HepG2 (cell line): ENCODE measurements around the gene TMEM95. TPM values are rescaled to one million over a fixed set of nuclear protein-coding genes. Genes with fewer than 3 reads are reported as not detected.

Experiments used
- ATM ChIP-seq: fragments of 450-650 bp; IDR thresholded peaks from 2 replicates; pipeline ENCODE4 v1.7.1; 2017; ENCODE audit warnings: mild to moderate bottlenecking, borderline replicate concordance
- CHD2 ChIP-seq: IDR thresholded peaks from 2 replicates; pipeline ENCODE4 v1.6.1; 2011; ENCODE audit warnings: low read depth, low read length, improper control_type of control experiment
- DPF2 ChIP-seq: sonication (generic); formaldehyde crosslinking; IDR thresholded peaks from 2 replicates; pipeline ENCODE4 v1.4.0; 2020; ENCODE audit warnings: mild to moderate bottlenecking, low read depth, missing genetic modification reagents, borderline replicate concordance
- ISL2 ChIP-seq: sonication (generic); formaldehyde crosslinking; IDR thresholded peaks from 2 replicates; pipeline ENCODE4 v1.5.0; 2020; ENCODE audit warnings: missing genetic modification reagents
- JUNB ChIP-seq: sonication (generic); formaldehyde crosslinking; IDR thresholded peaks from 2 replicates; pipeline ENCODE4 v1.8.0; 2022; ENCODE audit warnings: missing genetic modification reagents, mild to moderate bottlenecking, borderline replicate concordance
- MED13 ChIP-seq: sonication (generic); formaldehyde crosslinking; IDR thresholded peaks from 2 replicates; pipeline ENCODE4 v1.5.0; 2020; ENCODE audit warnings: missing genetic modification reagents
- MTA1 ChIP-seq: sonication (generic); formaldehyde crosslinking; IDR thresholded peaks from 2 replicates; pipeline ENCODE4 v1.4.0; 2020; ENCODE audit warnings: missing genetic modification reagents, mild to moderate bottlenecking, borderline replicate concordance
- NFIB ChIP-seq: sonication (generic); formaldehyde crosslinking; IDR thresholded peaks from 2 replicates; pipeline ENCODE4 v1.9.0; 2021; ENCODE audit warnings: missing genetic modification reagents, mild to moderate bottlenecking, borderline replicate concordance
- NRL ChIP-seq: sonication (generic); formaldehyde crosslinking; IDR thresholded peaks from 2 replicates; pipeline ENCODE4 v1.5.0; 2020; ENCODE audit warnings: missing genetic modification reagents, mild to moderate bottlenecking, moderate library complexity, borderline replicate concordance
- SNAPC2 ChIP-seq: sonication (generic); formaldehyde crosslinking; IDR thresholded peaks from 2 replicates; pipeline ENCODE4 v1.8.1; 2022; ENCODE audit warnings: mild to moderate bottlenecking, missing genetic modification reagents
- TEAD3 ChIP-seq: optimal IDR thresholded peaks from 2 replicates; pipeline ENCODE3; 2016; ENCODE audit warnings: borderline replicate concordance
- ZNF260 ChIP-seq: sonication (generic); formaldehyde crosslinking; IDR thresholded peaks from 2 replicates; pipeline ENCODE4 v1.4.0; 2020; ENCODE audit warnings: missing genetic modification reagents, low read depth, mild to moderate bottlenecking, borderline replicate concordance
- ZNF484 ChIP-seq: sonication (generic); formaldehyde crosslinking; IDR thresholded peaks from 2 replicates; pipeline ENCODE4 v1.5.1; 2020; ENCODE audit warnings: mild to moderate bottlenecking, low read depth, missing genetic modification reagents, borderline replicate concordance
- polyA plus RNA-seq, 8 experiments: library from polyadenylated mRNA; depleted of rRNA in 3 of 8; stranded (reverse) in 7 of 8; unstranded in 1 of 8; fragments of >200 nt; fragmentation: Illumina TruSeq in 4 of 8; extraction: Trizol in 4 of 8; gene quantifications; 2 replicates each; pipeline versions ENCODE4 v1.2.1 to v1.2.3, GENCODE V29; 2011 to 2016; ENCODE audit warnings: low read depth in 4 of 8, missing spikeins in 1 of 8, mixed read lengths in 1 of 8; ENCODE audit not compliant: insufficient read depth in 1 of 8
- total RNA-seq, 5 experiments: library from RNA; depleted of rRNA; stranded (reverse); fragments of >200 nt; fragmentation: Illumina TruSeq; extraction: Trizol; gene quantifications; 2 replicates each; pipeline ENCODE4 v1.2.3, GENCODE V29; 2016; ENCODE audit warnings: low read depth in 1 of 5
- TF ChIP-seq, protein P1 (sequence below): sonication (generic); formaldehyde crosslinking; IDR thresholded peaks from 2 replicates; pipeline ENCODE4 v1.4.0; 2020; ENCODE audit warnings: low read depth, missing genetic modification reagents
- TF ChIP-seq, protein P2 (sequence below): fragments of 450-650 bp; IDR thresholded peaks from 2 replicates; pipeline ENCODE4 v1.6.1; 2016
- TF ChIP-seq, protein P3 (sequence below): sonication (generic); formaldehyde crosslinking; conservative IDR thresholded peaks from 2 replicates; pipeline ENCODE4 v1.8.1; 2023; ENCODE audit warnings: missing genetic modification reagents
- TF ChIP-seq, protein P4 (sequence below): IDR thresholded peaks from 2 replicates; pipeline ENCODE4 v1.6.1; 2016; ENCODE audit warnings: missing compliant biosample characterization, missing genetic modification reagents, borderline replicate concordance

Gene TMEM95
- total and polyA plus RNA-seq, 2 of the 13 experiments (the other 11 are each of a cell fraction or from before 2014, with no cell fraction given), result not detected

DNA sequence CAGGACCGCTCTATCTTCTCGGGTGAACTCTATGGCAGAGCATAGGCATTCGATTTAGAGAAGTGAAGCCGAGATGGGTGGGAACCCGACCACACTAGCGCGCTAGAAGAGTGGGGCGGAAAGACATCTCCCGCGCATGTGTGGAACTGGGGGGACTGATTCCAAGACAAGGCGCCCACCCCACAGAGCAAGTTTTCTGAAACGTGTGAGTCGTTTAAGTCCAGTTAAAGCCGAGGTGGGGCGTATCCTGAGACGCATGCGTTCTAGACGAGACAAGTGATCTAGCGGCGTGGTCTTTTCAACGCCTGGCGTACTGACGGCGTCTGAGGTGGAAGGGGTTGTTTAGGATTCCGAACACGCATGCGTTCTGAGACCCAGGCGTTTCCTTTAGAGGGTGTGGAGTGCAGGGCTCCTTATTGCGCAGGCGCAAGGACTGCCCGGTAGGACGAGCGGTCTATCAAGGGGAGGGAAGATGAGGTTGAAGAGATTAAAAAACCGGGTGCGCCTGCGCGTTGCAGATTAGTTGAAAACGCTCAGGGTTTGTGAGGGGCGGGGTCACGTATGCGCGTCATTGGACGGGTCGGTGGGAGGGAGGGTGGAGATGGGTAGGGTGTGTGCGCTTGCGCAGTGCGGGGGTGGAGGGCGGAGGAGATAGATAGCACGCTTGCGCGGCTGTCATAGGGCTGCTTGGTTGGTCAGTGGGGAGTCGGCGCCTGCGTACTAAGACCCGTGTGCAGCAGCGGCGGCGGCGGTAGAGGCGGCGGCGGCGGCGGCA lies 47.9 kb upstream of the TMEM95 start, which contains the start of gene EIF5A (continued):
- TF ChIP-seq, protein P1, sequence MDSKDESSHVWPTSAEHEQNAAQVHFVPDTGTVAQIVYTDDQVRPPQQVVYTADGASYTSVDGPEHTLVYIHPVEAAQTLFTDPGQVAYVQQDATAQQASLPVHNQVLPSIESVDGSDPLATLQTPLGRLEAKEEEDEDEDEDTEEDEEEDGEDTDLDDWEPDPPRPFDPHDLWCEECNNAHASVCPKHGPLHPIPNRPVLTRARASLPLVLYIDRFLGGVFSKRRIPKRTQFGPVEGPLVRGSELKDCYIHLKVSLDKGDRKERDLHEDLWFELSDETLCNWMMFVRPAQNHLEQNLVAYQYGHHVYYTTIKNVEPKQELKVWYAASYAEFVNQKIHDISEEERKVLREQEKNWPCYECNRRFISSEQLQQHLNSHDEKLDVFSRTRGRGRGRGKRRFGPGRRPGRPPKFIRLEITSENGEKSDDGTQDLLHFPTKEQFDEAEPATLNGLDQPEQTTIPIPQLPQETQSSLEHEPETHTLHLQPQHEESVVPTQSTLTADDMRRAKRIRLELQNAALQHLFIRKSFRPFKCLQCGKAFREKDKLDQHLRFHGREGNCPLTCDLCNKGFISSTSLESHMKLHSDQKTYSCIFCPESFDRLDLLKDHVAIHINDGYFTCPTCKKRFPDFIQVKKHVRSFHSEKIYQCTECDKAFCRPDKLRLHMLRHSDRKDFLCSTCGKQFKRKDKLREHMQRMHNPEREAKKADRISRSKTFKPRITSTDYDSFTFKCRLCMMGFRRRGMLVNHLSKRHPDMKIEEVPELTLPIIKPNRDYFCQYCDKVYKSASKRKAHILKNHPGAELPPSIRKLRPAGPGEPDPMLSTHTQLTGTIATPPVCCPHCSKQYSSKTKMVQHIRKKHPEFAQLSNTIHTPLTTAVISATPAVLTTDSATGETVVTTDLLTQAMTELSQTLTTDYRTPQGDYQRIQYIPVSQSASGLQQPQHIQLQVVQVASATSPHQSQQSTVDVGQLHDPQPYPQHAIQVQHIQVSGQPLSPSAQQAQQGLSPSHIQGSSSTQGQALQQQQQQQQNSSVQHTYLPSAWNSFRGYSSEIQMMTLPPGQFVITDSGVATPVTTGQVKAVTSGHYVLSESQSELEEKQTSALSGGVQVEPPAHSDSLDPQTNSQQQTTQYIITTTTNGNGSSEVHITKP (CRISPR knock-in tag), result peak; percentile 48; the same call in 1 of the 2 replicates
- TF ChIP-seq, protein P2, sequence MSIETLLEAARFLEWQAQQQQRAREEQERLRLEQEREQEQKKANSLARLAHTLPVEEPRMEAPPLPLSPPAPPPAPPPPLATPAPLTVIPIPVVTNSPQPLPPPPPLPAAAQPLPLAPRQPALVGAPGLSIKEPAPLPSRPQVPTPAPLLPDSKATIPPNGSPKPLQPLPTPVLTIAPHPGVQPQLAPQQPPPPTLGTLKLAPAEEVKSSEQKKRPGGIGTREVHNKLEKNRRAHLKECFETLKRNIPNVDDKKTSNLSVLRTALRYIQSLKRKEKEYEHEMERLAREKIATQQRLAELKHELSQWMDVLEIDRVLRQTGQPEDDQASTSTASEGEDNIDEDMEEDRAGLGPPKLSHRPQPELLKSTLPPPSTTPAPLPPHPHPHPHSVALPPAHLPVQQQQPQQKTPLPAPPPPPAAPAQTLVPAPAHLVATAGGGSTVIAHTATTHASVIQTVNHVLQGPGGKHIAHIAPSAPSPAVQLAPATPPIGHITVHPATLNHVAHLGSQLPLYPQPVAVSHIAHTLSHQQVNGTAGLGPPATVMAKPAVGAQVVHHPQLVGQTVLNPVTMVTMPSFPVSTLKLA, result peak; percentile 75
- TF ChIP-seq MTA1 (CRISPR knock-in tag), result peak; percentile 61; the same call in 1 of the 2 replicates
- no peak for TF ChIP-seq JUNB (CRISPR knock-in tag)
- TF ChIP-seq ISL2 (CRISPR knock-in tag), result no peak
- no peak for TF ChIP-seq NFIB (CRISPR knock-in tag)
- TF ChIP-seq, protein P3, sequence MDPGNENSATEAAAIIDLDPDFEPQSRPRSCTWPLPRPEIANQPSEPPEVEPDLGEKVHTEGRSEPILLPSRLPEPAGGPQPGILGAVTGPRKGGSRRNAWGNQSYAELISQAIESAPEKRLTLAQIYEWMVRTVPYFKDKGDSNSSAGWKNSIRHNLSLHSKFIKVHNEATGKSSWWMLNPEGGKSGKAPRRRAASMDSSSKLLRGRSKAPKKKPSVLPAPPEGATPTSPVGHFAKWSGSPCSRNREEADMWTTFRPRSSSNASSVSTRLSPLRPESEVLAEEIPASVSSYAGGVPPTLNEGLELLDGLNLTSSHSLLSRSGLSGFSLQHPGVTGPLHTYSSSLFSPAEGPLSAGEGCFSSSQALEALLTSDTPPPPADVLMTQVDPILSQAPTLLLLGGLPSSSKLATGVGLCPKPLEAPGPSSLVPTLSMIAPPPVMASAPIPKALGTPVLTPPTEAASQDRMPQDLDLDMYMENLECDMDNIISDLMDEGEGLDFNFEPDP (CRISPR knock-in tag), result no peak
- TF ChIP-seq MED13 (CRISPR knock-in tag), result no peak
- no peak for TF ChIP-seq NRL (CRISPR knock-in tag)
- TF ChIP-seq TEAD3 (CRISPR knock-in tag), result peak; percentile 4
- TF ChIP-seq ZNF260 (CRISPR knock-in tag), result no peak
- TF ChIP-seq, protein P4, sequence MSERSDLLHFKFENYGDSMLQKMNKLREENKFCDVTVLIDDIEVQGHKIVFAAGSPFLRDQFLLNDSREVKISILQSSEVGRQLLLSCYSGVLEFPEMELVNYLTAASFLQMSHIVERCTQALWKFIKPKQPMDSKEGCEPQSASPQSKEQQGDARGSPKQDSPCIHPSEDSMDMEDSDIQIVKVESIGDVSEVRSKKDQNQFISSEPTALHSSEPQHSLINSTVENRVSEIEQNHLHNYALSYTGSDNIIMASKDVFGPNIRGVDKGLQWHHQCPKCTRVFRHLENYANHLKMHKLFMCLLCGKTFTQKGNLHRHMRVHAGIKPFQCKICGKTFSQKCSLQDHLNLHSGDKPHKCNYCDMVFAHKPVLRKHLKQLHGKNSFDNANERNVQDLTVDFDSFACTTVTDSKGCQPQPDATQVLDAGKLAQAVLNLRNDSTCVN (CRISPR knock-in tag), result no peak
- TF ChIP-seq DPF2 (CRISPR knock-in tag), result no peak
- no peak for TF ChIP-seq ZNF484
- TF ChIP-seq CHD2, result no peak
- TF ChIP-seq ATM, result no peak
- no peak for TF ChIP-seq SNAPC2
